Stimulated activated CD4-positive, alpha-beta T cell treated with anti-CD3 and anti-CD28 coated beads, Interleukin-15, amount 100 ng/mL, for 1 hour (primary cell): Measurements from ENCODE around the gene TMED7.

ENCODE experiments used
- DNase-seq, 2 donors: peaks; one replicate each; pipeline ENCODE4 v3.0.0-alpha.2; 2020; ENCODE audit warnings: low read depth in 1 of 2, low spot score in 1 of 2

Gene TMED7

DNA sequence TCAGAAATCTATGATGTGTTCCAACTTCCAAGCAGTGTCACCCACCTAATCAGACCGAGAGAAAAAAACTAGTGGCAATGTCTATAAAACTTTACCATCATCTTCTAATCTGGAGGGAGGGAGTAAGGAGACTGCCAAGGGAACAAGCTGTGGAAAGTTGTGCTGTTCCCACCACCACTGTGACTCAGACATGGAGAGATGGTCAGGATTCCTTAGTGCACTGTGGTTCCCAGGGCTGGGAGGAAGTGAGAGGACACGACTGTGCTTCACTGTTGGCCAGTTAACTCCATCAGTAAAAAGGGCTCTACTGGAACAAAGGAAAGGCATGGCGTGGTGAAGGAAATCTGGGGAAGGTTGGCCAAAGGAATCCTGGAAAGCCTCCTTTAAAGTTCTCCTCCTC, 42.4 kb downstream of the TMED7 start:
- DNase-seq, result no peak

DNA sequence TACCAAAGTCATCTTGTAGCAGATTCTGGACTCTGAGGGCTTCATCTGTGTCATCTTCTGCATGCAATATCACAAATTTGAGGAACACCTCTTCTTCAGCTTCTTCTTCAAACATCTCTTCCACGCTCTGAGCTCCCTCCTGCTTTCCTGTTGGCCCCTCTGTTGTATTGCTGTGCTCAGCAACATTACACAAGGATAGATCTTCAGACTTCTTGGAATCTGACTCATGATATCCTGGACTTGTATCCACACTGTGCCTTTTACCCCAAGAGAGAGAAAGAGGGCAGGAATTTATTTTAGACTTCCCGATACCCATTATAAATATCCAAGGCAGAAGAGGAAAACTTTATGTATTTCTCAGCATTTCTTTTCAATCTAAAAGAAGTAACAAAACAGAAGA, 44.9 kb downstream of the TMED7 start:
- no peak for DNase-seq

DNA sequence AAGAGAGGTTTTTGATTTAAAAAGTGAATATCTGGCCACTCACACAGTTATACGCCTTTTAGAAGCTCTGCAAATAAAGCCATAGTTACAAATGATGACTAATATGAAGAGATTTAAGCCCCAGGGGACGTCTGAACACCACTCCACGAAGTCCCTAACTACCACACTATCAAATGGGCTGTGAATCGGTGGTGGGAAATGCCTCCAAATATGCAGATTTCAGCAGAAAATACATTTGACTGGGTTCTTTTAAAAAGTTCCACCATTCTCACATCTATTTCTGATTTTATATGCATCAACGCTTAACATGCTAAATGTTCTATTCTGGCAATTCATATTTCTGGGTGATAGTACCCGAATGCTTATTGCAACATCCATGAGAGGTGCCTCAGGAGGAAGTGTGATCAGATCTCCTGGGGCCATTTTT, 46.1 kb downstream of the TMED7 start:
- no peak for DNase-seq

DNA sequence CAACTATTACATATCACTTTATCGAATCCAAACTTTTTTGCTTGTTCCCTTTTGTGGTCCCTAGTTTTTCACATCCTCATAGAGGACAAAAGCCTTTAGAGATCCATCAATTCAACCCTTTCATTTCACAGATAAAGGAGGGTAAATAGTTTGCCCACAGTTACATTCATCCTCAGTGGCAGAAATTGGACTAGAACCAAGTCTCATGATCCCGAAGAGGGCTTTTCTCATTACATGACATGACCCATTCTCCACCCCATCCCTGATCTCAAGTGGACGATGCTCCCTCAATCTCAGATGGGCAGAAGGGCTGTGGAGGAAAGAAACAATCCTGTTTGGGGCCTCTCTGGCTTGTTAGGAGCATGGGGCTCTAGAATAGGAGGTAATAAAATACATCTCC, 46.6 kb downstream of the TMED7 start:
- no peak for DNase-seq

DNA sequence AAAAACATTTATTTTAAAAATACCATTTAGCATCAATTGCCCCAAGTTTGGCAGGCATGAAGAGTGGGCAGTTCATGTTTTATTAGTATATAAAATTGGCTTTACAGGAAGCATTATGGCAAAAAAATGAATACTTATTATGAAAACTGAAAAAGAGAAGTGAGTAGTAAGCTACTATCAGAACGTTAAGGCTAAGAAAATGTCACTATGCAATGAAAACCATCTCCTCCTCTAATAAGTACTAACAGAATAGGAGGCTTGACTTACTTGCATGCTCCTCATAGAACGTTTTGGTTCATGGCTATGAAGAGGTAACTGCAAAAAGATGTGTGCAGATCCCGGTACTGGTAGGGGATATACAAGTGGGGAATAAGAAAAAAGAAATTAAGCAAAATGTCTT, 47.2 kb downstream of the TMED7 start:
- DNase-seq, result no peak

DNA sequence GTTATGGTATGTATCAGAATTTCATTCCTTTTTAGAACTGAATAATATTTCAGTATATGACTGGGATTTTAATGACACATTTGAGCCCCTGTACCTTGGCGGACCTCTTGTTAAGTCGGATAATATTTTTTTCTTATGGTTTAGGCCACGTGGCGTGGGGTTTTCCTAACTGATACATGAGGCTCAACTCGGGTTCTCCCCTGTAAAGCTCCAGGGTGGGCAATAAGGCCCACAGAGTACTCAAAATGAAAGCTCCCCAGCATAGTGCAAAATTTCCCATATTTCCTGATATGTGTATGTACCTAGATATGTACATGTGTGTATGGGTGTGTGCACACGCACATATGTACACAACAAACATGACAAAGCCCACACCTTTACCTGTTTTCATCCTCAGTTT, 48.1 kb downstream of the TMED7 start:
- DNase-seq, result no peak

DNA sequence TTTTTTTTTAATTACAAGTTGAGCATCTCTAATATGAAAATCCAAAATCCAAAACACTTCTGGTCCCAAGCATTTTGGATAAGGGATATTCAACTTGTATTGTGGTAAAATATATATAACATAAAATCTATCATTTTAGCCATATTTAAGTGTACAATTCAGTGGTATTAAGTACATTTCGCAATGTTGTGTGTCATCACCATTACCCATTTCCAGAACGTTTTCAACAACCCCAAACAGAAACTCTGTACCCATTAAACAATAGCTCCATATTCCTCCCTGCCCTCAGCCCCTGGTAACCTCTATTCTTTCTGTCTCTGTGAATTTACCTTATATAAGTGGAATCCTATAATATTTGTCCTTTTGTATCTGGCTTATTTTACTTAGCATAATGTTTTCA, 48.5 kb downstream of the TMED7 start:
- DNase-seq, result no peak

DNA sequence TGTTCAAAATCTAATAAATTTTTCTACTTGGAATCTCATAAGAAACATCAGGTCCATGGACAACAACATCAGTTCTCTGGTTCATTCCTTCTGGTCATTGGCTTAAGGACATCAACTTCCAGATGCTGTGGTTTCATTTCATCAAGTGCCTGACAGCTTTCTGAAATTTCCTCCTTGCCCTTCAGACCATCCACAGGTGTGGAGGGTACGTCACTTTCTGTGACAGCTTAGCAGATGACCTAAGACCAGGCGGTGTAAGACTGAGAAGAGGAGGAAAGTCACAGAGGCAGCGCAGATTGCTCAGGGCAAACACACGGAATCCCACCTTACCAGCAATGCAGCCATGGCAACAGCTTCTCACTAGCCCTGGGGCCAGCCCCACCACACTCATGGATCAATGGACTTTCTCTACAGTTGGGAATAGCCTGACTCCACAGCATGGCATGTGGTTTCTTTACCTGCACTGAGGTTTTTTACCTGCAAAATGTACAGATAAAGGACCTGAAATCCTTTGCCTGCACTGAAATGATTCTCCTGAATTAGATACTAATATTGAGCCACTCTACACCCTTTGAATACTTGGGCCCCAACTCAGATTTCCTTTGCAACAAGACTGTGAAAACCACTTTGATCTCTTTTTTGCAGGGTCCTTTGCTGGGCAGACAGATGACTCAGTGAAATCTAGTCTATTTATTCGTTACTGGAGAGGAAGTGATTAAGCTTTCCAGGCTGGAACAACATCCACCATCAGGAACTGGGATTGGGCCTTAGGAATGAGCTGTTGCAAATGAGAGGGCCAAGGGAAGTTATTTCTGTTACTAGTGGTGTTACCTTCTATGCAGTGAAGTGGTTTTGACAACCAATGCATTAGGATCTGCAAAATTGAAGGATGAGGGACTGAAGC, 50.4 kb downstream of the TMED7 start:
- no peak for DNase-seq

DNA sequence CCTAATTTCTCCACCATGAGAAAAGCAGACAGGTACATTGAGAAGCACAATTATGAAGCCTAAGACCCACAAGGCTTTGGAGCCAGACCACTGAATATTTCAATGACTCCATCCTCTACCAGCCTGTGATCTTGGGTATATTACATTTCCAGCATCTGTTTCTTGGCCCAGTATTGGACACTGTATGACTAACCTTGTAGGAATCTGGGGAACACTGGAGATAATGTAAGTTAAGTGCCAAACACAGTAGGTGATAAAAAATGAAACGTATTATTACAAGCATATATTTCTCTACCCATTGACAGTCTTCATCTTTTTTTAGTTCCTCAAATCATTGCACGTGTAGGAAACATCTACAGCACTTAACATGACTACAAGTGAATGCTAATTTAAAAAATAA, 52.7 kb downstream of the TMED7 start:
- DNase-seq, result no peak

DNA sequence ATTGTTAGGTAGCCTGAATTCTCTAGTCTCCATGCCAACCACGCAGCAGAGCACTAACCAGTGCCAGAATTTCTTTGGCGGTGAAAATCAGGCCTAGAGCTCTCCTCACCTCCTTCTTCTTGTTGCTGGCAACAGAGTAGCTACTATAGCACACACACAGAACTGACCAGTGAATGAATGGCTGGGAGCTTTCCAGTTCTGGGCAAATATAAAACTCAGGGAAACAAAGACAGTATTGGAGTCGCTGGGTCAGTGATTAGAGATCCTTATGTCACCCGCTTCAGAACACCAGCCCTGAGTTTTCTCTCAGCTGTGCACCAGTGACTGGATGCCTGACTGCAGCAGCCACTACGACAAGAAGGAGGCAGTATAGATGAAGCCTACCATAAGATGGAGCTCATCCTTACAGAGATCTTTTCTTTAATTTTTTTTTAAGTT, 54.4 kb downstream of the TMED7 start:
- DNase-seq, result no peak

DNA sequence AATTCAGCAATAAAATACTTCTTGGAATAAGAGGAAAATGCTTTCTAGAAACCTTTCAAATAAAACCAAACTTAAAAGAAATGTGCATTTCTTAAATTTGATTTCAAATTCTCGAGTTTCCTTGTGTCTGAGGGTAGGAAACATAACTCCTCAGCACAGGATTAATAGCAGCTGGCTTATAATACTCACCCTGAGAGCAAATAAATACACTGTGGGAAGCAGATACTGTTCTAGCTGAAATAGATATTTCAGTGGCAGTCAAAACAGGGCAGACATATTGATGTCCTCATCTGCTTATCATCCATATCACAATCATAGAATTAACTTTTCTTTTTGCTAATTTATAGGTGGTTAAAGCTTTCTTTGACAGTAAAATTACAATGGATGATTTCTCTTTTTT, 57.2 kb downstream of the TMED7 start:
- DNase-seq, result no peak

DNA sequence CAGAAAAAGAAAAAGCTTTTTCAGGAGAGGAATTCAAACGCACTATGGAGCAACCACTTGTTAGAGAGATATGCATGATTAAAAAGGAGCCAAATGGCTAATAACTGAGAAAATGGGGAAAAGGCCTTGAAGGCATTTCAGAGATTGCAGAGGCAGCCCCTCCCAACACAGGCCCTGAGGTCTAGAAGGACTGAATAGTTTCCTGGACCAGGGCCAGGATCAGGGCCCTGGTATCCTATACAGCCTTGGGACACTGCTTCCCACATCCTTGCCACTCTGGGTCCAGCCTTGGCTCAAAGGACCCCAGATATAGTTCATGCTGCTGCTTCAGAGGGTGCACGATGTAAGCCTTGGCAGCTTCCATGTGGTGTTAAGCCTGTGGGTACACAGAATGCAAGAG, 60.6 kb downstream of the TMED7 start:
- DNase-seq, result no peak
